Measurements from ENCODE around the gene AFF3. TPM values are rescaled to one million over a fixed set of nuclear protein-coding genes. Genes with fewer than 3 reads are reported as not detected.

AFF3 gene
- total and polyA plus RNA-seq, 2 of the 8 experiments (the other 6 are each of a cell fraction or from before 2014, with no cell fraction given) = 0.27 to 3.0 TPM

GRCh38 chr2:100064592-100065428 is 77.6 kb downstream of the AFF3 start:
- no peak overlapping the region for H3K18ac ChIP-seq (ENCODE audit: extremely low read depth, low read length)
- no peak overlapping the region for H3K56ac ChIP-seq (replicated peaks; ENCODE audit: insufficient read length, low read depth, low read length)
- no peak overlapping the region for H2BK12ac ChIP-seq (ENCODE audit: low read depth, low read length)
- no peak overlapping the region for H3K27ac ChIP-seq (ENCODE audit: low read depth, low read length)
- no peak overlapping the region for H2BK5ac ChIP-seq (ENCODE audit: low read depth, low read length)
- no peak overlapping the region for H3K23ac ChIP-seq (ENCODE audit: insufficient read length)
- H4K8ac ChIP-seq (ENCODE audit: extremely low read depth, insufficient read depth, low read length) = no peak overlapping the region
- no peak overlapping the region for H2BK120ac ChIP-seq (replicated peaks; ENCODE audit: low read depth, low read length)
- H3K36me3 ChIP-seq (ENCODE audit: control insufficient read depth in 2 of 4, insufficient read depth in 4 of 4, low read length in 3 of 4) = no peaks in the 10 kb centered on the region
- no peak overlapping the region for H3K9ac ChIP-seq (replicated peaks in 1 of 4; ENCODE audit: extremely low read depth in 1 of 4, low read depth in 3 of 4, low read length in 3 of 4)
- no peak overlapping the region for H3K14ac ChIP-seq (ENCODE audit: insufficient read length)
- FAIRE-seq = no peak
- no peak overlapping the region for H3K4me3 ChIP-seq (ENCODE audit: extremely low read depth in 1 of 4, insufficient read depth in 2 of 4, low read depth in 3 of 4, low read length in 4 of 4)
- no peak overlapping the region for H4K91ac ChIP-seq (replicated peaks; ENCODE audit: insufficient read length, low read length)
- H2AK5ac ChIP-seq (ENCODE audit: low read depth, low read length) = no peak overlapping the region
- H3K4ac ChIP-seq (replicated peaks; ENCODE audit: insufficient read length, low read depth, low read length) = no peak overlapping the region
- H3K79me1 ChIP-seq (ENCODE audit: low read depth, low read length) = no peaks in the 10 kb centered on the region
- CTCF ChIA-PET (ENCODE audit: partially characterized antibody) = interaction anchor here (0.9 to 1.3 kb wide), 2 partner anchors 13 to 182 kb away, joined by 3 to 4 read pairs; no protein-coding TSS in a partner anchor
- H2AFZ ChIP-seq (ENCODE audit: low read length) = no peak overlapping the region
- no peak overlapping the region for H4K5ac ChIP-seq (ENCODE audit: insufficient read length, low read depth, low read length)
- no peaks in the 10 kb centered on the region for H3K23me2 ChIP-seq (ENCODE audit: low read depth, low read length)
- H2BK15ac ChIP-seq (ENCODE audit: low read length) = no peak overlapping the region
- H4K20me1 ChIP-seq (replicated peaks in 1 of 2; ENCODE audit: control insufficient read depth in 1 of 2, insufficient read depth in 2 of 2, low read length in 2 of 2) = no peaks in the 10 kb centered on the region
- H3K4me2 ChIP-seq (ENCODE audit: insufficient read depth in 1 of 2, low read depth in 2 of 2, low read length in 2 of 2) = no peak overlapping the region
- no peaks in the 10 kb centered on the region for H3K79me2 ChIP-seq (ENCODE audit: control insufficient read depth in 1 of 2, insufficient read depth in 2 of 2, low read length in 2 of 2)
- 88% methylated on average over 9 of the region's 9 CpGs; no CpG with 5 or more reads in 1 of the 2 experiments for WGBS, 2 experiments (ENCODE audit: extremely low coverage in 1 of 2, insufficient coverage in 1 of 2, insufficient read length in 1 of 2, insufficient replicate concordance in 2 of 2, low coverage in 1 of 2, low lambda C conversion rate in 2 of 2, missing lambda C conversion rate in 1 of 2)
- POLR2A ChIA-PET (ENCODE audit: partially characterized antibody) = no interaction called here
- no peaks in the 10 kb centered on the region for H3K4me1 ChIP-seq (replicated peaks in 1 of 4; ENCODE audit: control insufficient read depth in 3 of 4, insufficient read depth in 4 of 4, low read length in 3 of 4)
- no peak overlapping the region for H2BK20ac ChIP-seq (ENCODE audit: low read length)
- DNase-seq (ENCODE audit: low read depth in 1 of 2, low spot score in 2 of 2) = no peak
- no peaks in the 10 kb centered on the region for H3K27me3 ChIP-seq (replicated peaks in 1 of 4; ENCODE audit: control insufficient read depth in 3 of 4, extremely low read depth in 1 of 4, insufficient read depth in 3 of 4, low read length in 3 of 4)
- TF ChIP-seq POLR2A (IDR thresholded peaks at IDR 0.05; ENCODE audit: control extremely low read depth in 1 of 2, low read depth in 2 of 2, low read length in 2 of 2) = no peak
- no peak for TF ChIP-seq NRF1 (IDR thresholded peaks at IDR 0.05; ENCODE audit: low read depth, low read length)
- TF ChIP-seq EP300 (IDR thresholded peaks at IDR 0.05; ENCODE audit: borderline replicate concordance in 1 of 2, low read depth in 2 of 2, low read length in 2 of 2) = no peak
- no peak for TF ChIP-seq BACH1 (IDR thresholded peaks at IDR 0.05; ENCODE audit: low read length)
- TF ChIP-seq CBX8 (IDR thresholded peaks at IDR 0.05; ENCODE audit: borderline replicate concordance, low read depth, low read length) = no peak
- no peak for TF ChIP-seq RFX5 (IDR thresholded peaks at IDR 0.05; ENCODE audit: borderline replicate concordance, low read depth, low read length)
- TF ChIP-seq YY1 (IDR thresholded peaks at IDR 0.05; ENCODE audit: low read depth, low read length) = no peak
- TF ChIP-seq ASH2L (IDR thresholded peaks at IDR 0.05; ENCODE audit: low read length) = no peak
- no peak for TF ChIP-seq TAF7 (optimal IDR thresholded peaks at IDR 0.05; ENCODE audit: borderline replicate concordance, low read depth, low read length)
- H3K9me3 ChIP-seq (ENCODE audit: insufficient read depth in 2 of 2, low read depth in 1 of 2, low read length in 1 of 2) = no peaks in the 10 kb centered on the region; a peak in 1 of 4 replicates
